Ishikawa (cell line): ENCODE results near the gene NOD2.

Source experiments
- EGR1 ChIP-seq: IDR thresholded peaks from 2 replicates; pipeline ENCODE4 v1.6.1; 2012
- EP300 ChIP-seq: IDR thresholded peaks from 2 replicates; pipeline ENCODE4 v1.6.1; 2012; ENCODE audit warnings: borderline replicate concordance
- NFIC ChIP-seq: IDR thresholded peaks from 2 replicates; pipeline ENCODE4 v1.6.1; 2012
- RAD21 ChIP-seq: IDR thresholded peaks from 2 replicates; pipeline ENCODE4 v1.6.1; 2012; ENCODE audit warnings: low read depth
- TAF1 ChIP-seq: IDR thresholded peaks from 2 replicates; pipeline ENCODE4 v1.6.1; 2012; ENCODE audit warnings: low read depth, mild to moderate bottlenecking
- TCF12 ChIP-seq: IDR thresholded peaks from 2 replicates; pipeline ENCODE4 v1.6.1; 2012; ENCODE audit warnings: low read depth
- TEAD4 ChIP-seq: IDR thresholded peaks from 2 replicates; pipeline ENCODE4 v1.6.1; 2012
- ZBTB7A ChIP-seq: IDR thresholded peaks from 2 replicates; pipeline ENCODE4 v1.6.1; 2012; ENCODE audit warnings: low read depth
- TF ChIP-seq, protein P1 (sequence below): IDR thresholded peaks from 2 replicates; pipeline ENCODE4 v1.6.1; 2012
- TF ChIP-seq, protein P2 (sequence below): IDR thresholded peaks from 2 replicates; pipeline ENCODE4 v1.6.1; 2012
- TF ChIP-seq, protein P3 (sequence below): IDR thresholded peaks from 2 replicates; pipeline ENCODE4 v1.6.1; 2012; ENCODE audit warnings: low read depth, mild to moderate bottlenecking

DNA sequence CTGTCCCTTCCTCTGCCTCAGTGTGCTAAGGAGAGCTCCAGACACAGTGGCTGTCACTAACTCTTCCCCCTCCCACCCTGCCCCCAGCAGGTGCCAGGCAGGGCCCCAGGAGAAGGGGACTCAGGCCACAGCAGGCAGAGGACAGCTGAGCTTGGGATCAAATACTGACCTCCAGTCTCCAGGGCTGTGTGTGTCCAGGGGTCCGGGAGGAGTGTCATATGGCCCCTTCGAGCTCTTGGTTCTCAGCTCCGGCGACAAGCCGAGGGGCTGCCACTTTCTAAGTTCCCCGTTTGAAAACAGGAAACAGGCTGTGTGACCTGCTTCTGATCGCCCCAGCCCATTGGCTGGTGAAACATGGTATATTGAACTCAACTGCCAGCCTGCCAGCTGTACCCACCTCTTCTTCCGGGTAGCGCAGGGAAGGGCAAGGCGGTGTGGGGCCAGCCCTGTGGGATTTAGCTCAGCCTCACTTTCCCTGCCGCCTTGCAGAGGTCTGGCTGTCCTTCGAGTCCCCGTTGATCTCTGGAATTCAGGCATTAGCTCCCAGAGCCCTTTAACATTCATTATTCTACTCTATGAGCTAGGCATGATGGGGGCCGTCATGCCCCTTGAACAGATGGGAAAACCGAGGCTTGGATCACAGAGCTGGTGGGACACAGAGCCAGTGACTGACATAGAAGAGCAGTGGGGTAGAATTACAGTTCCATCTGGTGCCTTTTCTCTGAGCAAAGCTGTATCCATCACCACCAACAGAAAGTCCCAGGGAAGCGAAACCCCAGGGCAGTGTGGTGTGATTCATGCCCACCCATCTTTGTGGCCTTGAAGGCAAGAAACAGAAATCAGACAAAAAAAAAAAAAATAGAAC lies 12.2 kb upstream of the NOD2 start, which contains the start of gene SNX20:
- TF ChIP-seq, protein P1, sequence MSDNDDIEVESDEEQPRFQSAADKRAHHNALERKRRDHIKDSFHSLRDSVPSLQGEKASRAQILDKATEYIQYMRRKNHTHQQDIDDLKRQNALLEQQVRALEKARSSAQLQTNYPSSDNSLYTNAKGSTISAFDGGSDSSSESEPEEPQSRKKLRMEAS: no peak
- TF ChIP-seq TCF12 (no peak), ZBTB7A (no peak), EP300 (no peak), RAD21 (no peak), EGR1 (no peak), TAF1 (no peak), TEAD4 (no peak), NFIC (no peak)
- TF ChIP-seq, protein P2, sequence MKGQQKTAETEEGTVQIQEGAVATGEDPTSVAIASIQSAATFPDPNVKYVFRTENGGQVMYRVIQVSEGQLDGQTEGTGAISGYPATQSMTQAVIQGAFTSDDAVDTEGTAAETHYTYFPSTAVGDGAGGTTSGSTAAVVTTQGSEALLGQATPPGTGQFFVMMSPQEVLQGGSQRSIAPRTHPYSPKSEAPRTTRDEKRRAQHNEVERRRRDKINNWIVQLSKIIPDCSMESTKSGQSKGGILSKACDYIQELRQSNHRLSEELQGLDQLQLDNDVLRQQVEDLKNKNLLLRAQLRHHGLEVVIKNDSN: no peak
- TF ChIP-seq, protein P3, sequence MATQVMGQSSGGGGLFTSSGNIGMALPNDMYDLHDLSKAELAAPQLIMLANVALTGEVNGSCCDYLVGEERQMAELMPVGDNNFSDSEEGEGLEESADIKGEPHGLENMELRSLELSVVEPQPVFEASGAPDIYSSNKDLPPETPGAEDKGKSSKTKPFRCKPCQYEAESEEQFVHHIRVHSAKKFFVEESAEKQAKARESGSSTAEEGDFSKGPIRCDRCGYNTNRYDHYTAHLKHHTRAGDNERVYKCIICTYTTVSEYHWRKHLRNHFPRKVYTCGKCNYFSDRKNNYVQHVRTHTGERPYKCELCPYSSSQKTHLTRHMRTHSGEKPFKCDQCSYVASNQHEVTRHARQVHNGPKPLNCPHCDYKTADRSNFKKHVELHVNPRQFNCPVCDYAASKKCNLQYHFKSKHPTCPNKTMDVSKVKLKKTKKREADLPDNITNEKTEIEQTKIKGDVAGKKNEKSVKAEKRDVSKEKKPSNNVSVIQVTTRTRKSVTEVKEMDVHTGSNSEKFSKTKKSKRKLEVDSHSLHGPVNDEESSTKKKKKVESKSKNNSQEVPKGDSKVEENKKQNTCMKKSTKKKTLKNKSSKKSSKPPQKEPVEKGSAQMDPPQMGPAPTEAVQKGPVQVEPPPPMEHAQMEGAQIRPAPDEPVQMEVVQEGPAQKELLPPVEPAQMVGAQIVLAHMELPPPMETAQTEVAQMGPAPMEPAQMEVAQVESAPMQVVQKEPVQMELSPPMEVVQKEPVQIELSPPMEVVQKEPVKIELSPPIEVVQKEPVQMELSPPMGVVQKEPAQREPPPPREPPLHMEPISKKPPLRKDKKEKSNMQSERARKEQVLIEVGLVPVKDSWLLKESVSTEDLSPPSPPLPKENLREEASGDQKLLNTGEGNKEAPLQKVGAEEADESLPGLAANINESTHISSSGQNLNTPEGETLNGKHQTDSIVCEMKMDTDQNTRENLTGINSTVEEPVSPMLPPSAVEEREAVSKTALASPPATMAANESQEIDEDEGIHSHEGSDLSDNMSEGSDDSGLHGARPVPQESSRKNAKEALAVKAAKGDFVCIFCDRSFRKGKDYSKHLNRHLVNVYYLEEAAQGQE: no peak
